Testis (tissue), 2 donors: ENCODE measurements around the gene TSPAN7.

ENCODE experiments used
- POLR2A ChIP-seq: fragments of 450-650 bp; IDR thresholded peaks from one replicate; pipeline ENCODE4 v1.6.1; 2017; ENCODE audit warnings: antibody characterized with exemption, mild to moderate bottlenecking, moderate library complexity
- TF ChIP-seq, protein P1 (sequence below), 3 experiments: fragments of 450-650 bp in 2 of 3; fragments of 200-600 bp in 1 of 3; sonication (generic) in 1 of 3; IDR thresholded peaks; one replicate each; pipeline ENCODE4 v1.5.1; 2016 to 2019; ENCODE audit warnings: antibody characterized with exemption in 3 of 3, mild to moderate bottlenecking in 2 of 3, moderate library complexity in 1 of 3

DNA sequence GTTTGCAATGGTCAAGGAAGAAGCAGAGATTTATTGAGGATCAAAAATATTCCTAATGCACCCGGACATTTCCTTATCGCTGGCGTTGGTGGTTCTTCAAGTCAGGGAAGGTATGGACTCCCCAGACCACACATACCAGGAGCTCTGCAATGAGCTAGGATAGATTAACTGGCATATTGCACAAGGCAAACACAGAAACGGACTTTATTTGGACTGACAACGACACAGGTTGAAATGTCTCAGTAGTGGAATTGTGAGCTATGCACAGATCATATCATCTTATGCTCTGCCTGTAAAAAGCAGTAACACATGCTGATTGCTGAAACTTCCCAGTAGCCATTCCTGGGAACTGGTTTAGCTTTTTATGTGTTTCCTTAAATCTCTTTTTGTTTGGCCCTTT lies 1.7 kb downstream of the TSPAN7 start:
- TF ChIP-seq, protein P1, sequence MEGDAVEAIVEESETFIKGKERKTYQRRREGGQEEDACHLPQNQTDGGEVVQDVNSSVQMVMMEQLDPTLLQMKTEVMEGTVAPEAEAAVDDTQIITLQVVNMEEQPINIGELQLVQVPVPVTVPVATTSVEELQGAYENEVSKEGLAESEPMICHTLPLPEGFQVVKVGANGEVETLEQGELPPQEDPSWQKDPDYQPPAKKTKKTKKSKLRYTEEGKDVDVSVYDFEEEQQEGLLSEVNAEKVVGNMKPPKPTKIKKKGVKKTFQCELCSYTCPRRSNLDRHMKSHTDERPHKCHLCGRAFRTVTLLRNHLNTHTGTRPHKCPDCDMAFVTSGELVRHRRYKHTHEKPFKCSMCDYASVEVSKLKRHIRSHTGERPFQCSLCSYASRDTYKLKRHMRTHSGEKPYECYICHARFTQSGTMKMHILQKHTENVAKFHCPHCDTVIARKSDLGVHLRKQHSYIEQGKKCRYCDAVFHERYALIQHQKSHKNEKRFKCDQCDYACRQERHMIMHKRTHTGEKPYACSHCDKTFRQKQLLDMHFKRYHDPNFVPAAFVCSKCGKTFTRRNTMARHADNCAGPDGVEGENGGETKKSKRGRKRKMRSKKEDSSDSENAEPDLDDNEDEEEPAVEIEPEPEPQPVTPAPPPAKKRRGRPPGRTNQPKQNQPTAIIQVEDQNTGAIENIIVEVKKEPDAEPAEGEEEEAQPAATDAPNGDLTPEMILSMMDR (IDR thresholded peaks at IDR 0.05) = no peak
- no peak for TF ChIP-seq POLR2A
